Nephron progenitor cell (in vitro differentiated cells): Measurements from ENCODE around the gene FYN.

ENCODE experiments used
- DNase-seq: peaks from one replicate; pipeline ENCODE4 v3.0.0; 2021
- H3K27ac Mint-ChIP-seq: 2 replicates; pipeline ENCODE4 v1.8.0; 2021; ENCODE audit warnings: mild to moderate bottlenecking, moderate library complexity, mixed read lengths
- H3K27me3 Mint-ChIP-seq: 2 replicates; pipeline ENCODE4 v1.8.0; 2021; ENCODE audit warnings: mild to moderate bottlenecking, low read depth, mixed read lengths; ENCODE audit not compliant: poor library complexity
- H3K36me3 Mint-ChIP-seq: 2 replicates; pipeline ENCODE4 v1.8.0; 2021; ENCODE audit warnings: low read depth, mixed read lengths
- H3K4me1 Mint-ChIP-seq: 2 replicates; pipeline ENCODE4 v1.8.0; 2021; ENCODE audit warnings: mixed read lengths
- H3K4me3 Mint-ChIP-seq: 2 replicates; pipeline ENCODE4 v1.8.0; 2021; ENCODE audit warnings: mild to moderate bottlenecking, moderate library complexity, mixed read lengths
- H3K9me3 Mint-ChIP-seq: 2 replicates; pipeline ENCODE4 v1.8.0; 2021; ENCODE audit warnings: mild to moderate bottlenecking, moderate library complexity, mixed read lengths
- TF ChIP-seq, protein P1 (sequence below): fragments of 200-600 bp; sonication (generic); IDR thresholded peaks from 2 replicates; pipeline ENCODE4 v1.5.0; 2021; ENCODE audit warnings: antibody characterized with exemption

The FYN gene

DNA sequence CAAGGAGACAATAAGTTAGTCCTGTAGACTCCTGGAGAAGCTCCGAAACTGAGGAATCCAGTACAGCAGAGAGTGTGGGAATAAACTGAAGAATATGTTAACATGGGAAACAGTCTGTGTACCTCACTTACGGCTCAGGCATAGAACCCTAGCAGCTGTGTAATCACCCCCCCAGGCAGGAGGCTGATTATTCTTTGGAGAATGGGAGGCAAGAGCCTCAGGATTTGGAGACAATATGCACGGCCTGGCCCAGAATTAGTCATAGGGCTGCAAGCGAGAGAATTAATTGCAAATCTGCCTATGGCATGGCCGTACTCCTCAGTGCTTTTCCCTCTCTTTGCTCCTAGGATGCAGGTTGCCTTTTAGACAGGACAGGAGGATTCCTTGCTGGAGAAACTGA, 27.5 kb upstream of the FYN start:
- TF ChIP-seq, protein P1, sequence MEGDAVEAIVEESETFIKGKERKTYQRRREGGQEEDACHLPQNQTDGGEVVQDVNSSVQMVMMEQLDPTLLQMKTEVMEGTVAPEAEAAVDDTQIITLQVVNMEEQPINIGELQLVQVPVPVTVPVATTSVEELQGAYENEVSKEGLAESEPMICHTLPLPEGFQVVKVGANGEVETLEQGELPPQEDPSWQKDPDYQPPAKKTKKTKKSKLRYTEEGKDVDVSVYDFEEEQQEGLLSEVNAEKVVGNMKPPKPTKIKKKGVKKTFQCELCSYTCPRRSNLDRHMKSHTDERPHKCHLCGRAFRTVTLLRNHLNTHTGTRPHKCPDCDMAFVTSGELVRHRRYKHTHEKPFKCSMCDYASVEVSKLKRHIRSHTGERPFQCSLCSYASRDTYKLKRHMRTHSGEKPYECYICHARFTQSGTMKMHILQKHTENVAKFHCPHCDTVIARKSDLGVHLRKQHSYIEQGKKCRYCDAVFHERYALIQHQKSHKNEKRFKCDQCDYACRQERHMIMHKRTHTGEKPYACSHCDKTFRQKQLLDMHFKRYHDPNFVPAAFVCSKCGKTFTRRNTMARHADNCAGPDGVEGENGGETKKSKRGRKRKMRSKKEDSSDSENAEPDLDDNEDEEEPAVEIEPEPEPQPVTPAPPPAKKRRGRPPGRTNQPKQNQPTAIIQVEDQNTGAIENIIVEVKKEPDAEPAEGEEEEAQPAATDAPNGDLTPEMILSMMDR, result no peak
- peaks cover 11% of the 10 kb centered on the region for H3K27me3 Mint-ChIP-seq
- H3K4me1 Mint-ChIP-seq, result peaks cover 10% of the 10 kb centered on the region
- H3K9me3 Mint-ChIP-seq, result peaks cover 12% of the 10 kb centered on the region
- H3K36me3 Mint-ChIP-seq, result no peaks in the 10 kb centered on the region
- H3K4me3 Mint-ChIP-seq, result no peak overlapping the region
- no peak overlapping the region for H3K27ac Mint-ChIP-seq
- DNase-seq, result no peak

DNA sequence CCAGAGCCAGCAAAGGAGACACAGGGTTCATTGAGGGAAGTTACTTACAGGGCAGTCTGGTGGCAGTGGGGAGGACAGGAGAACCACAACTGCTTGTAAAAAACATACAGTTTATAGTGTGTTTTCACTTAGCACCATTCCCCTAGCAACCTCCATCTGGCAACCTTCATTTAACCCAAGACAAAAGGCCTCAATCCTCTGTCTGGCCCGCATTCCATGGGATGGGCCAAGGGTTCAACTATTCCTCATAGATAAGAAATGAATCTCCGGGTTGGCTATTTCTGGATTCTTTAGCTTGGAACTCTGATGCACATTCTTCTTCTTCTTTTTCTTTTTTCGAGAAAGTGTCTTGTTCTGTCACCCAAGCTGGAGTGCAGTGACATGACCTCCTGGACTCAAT, 26.3 kb upstream of the FYN start:
- Mint-ChIP-seq H3K4me1 (peaks cover 10% of the 10 kb centered on the region), H3K27me3 (peaks cover 11% of the 10 kb centered on the region), H3K36me3 (no peaks in the 10 kb centered on the region), H3K9me3 (peaks cover 12% of the 10 kb centered on the region), H3K27ac (no peak overlapping the region), H3K4me3 (no peak overlapping the region)
- TF ChIP-seq, protein P1, result no peak
- DNase-seq, result no peak

DNA sequence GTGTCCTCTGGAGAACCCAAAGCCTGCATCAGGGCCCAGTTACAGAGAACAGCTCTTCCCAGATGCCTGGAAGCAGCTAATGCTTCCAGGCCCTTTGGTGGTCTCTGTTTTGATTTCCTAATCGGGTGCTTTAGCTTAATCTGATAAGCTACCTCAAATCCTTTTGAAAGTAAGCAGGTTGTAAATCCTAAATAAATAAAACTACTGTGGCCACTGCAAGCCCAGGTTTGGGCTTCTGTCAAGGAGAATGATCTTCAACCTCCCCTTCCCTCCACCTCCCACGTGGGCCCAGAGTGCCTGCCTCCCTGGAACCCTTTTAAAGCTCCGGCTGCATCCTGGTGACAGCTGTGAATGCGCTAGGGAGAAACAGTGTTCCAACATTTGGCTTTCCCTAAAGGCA, 25.2 kb upstream of the FYN start:
- Mint-ChIP-seq H3K27me3 (peaks cover 11% of the 10 kb centered on the region), H3K4me3 (no peak overlapping the region), H3K4me1 (peaks cover 10% of the 10 kb centered on the region), H3K9me3 (peaks cover 12% of the 10 kb centered on the region), H3K27ac (no peak overlapping the region), H3K36me3 (no peaks in the 10 kb centered on the region)
- DNase-seq, result no peak
- TF ChIP-seq, protein P1, result no peak

DNA sequence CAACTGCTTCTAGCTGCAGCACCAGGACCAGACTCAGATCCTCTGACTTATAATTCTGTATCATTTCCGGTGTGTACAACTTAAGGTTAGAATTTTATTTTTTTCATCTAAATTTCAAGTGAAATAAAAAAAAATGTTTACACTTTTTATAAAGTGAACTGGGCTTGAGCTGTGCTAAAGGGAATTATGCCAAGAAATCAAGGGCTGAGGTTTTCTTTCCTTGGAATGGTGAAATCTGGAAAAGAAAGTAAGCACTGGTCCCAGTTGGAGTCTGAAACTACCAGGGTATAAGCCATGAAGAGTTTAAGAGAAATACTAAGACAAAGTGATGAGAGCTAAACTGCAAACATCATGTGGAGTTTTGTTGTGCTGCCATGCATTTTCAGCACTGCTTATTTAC, 21.7 kb upstream of the FYN start:
- no peak for DNase-seq
- TF ChIP-seq, protein P1, result no peak
- no peaks in the 10 kb centered on the region for H3K36me3 Mint-ChIP-seq
- no peak overlapping the region for H3K27ac Mint-ChIP-seq
- peaks cover 10% of the 10 kb centered on the region for H3K4me1 Mint-ChIP-seq
- no peak overlapping the region for H3K4me3 Mint-ChIP-seq
- no peaks in the 10 kb centered on the region for H3K9me3 Mint-ChIP-seq
- H3K27me3 Mint-ChIP-seq, result peaks cover 11% of the 10 kb centered on the region

DNA sequence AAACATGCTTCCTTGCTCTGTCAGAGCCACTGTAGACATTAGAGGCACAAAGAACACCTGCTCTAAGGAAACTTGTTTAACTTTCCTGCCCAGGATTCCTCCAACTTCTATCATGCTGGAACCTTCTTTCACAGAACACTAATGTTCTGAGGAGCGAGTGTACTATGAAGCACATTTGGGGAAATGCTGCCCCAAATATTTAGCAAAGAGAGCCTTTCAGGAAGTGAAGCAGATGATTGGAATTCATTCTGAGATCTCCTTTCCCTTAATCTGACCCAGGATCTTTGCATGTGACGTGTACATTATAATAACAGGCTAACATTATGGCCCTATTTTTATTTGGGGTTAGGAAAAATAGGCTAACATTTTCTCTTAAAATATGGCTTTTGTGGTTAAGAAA, 21.0 kb upstream of the FYN start:
- no peaks in the 10 kb centered on the region for H3K9me3 Mint-ChIP-seq
- no peak for DNase-seq
- TF ChIP-seq, protein P1, result no peak
- no peaks in the 10 kb centered on the region for H3K36me3 Mint-ChIP-seq
- peaks cover 6% of the 10 kb centered on the region for H3K27me3 Mint-ChIP-seq
- no peak overlapping the region for H3K4me3 Mint-ChIP-seq
- H3K4me1 Mint-ChIP-seq, result peaks cover 14% of the 10 kb centered on the region
- H3K27ac Mint-ChIP-seq, result no peak overlapping the region

DNA sequence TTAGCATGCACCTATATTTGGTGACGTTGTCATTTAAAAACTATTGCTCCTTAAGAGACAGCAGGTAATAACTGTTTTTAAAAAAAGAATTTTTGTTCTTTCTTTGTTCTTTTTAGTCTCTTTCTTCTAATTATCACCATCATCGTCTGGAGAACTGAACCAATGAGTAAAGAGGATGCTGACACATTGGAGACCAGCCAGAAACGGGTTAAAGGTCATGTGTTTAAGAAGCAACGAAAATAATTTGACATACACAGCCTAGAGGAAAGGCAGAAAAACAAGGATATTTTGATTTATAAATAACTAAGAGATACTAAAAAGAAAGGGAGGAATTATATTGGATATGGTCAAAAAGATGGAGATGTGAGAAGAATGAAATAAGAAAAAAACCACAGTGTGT, 19.2 kb upstream of the FYN start:
- TF ChIP-seq, protein P1, result no peak
- H3K27me3 Mint-ChIP-seq, result peaks cover 6% of the 10 kb centered on the region
- DNase-seq, result no peak
- no peaks in the 10 kb centered on the region for H3K9me3 Mint-ChIP-seq
- H3K36me3 Mint-ChIP-seq, result no peaks in the 10 kb centered on the region
- H3K4me1 Mint-ChIP-seq, result peaks cover 17% of the 10 kb centered on the region
- no peak overlapping the region for H3K4me3 Mint-ChIP-seq
- H3K27ac Mint-ChIP-seq, result no peak overlapping the region
